HL-60 (cell line): ENCODE data around the gene GATA1.

Experiments
- DNase-seq, 2 experiments: peaks; one replicate each; pipeline ENCODE4 v3.0.0-alpha.2; 2010 to 2020; ENCODE audit warnings: low read depth in 1 of 2, low spot score in 1 of 2
- H3K27ac ChIP-seq: fragments of 250-450 bp; sonication (Bioruptor Pico); replicated peaks from 2 replicates; pipeline ENCODE4 v1.5.1; 2020; ENCODE audit warnings: mild to moderate bottlenecking, moderate library complexity
- H3K27me3 ChIP-seq: fragments of 250-450 bp; sonication (Bioruptor Pico); 2 replicates; pipeline ENCODE4 v1.5.1; 2021; ENCODE audit warnings: mild to moderate bottlenecking, moderate library complexity; ENCODE audit not compliant: insufficient read depth, poor library complexity, severe bottlenecking
- H3K4me3 ChIP-seq: replicated peaks from 2 replicates; pipeline ENCODE4 v1.5.1; 2011; ENCODE audit warnings: mild to moderate bottlenecking, control low read depth, low read length; ENCODE audit not compliant: insufficient read depth
- CTCF ChIP-seq: IDR thresholded peaks from one replicate; pipeline ENCODE4 v1.5.1; 2011; ENCODE audit warnings: low read length, control low read depth, inconsistent platforms; ENCODE audit not compliant: insufficient read depth
- GABPA ChIP-seq: IDR thresholded peaks from 2 replicates; pipeline ENCODE4 v1.6.1; 2012; ENCODE audit warnings: low read depth
- POLR2AphosphoS5 ChIP-seq: IDR thresholded peaks from 2 replicates; pipeline ENCODE4 v1.6.1; 2012; ENCODE audit warnings: low read depth
- REST ChIP-seq: IDR thresholded peaks from 2 replicates; pipeline ENCODE4 v1.6.1; 2012; ENCODE audit warnings: low read depth; ENCODE audit not compliant: insufficient replicate concordance
- SPI1 ChIP-seq: IDR thresholded peaks from 2 replicates; pipeline ENCODE4 v1.6.1; 2012; ENCODE audit warnings: low read depth, mild to moderate bottlenecking, borderline replicate concordance

GATA1 gene

GRCh38 chrX:48829016-48829735, 42.8 kb downstream of the GATA1 start:
- H3K4me3 ChIP-seq = no peak overlapping the region
- no peak for TF ChIP-seq GABPA
- TF ChIP-seq POLR2AphosphoS5 = no peak
- no peak for TF ChIP-seq CTCF
- no peak for TF ChIP-seq SPI1
- no peak for TF ChIP-seq REST
- H3K27ac ChIP-seq = no peak overlapping the region
- no peak for DNase-seq
- H3K27me3 ChIP-seq = peaks cover 4% of the 10 kb centered on the region

GRCh38 chrX:48831136-48831908, 44.9 kb downstream of the GATA1 start:
- no peak overlapping the region for H3K27ac ChIP-seq
- TF ChIP-seq GABPA (no peak), REST (no peak), POLR2AphosphoS5 (no peak), SPI1 (no peak), CTCF (no peak)
- no peak overlapping the region for H3K4me3 ChIP-seq
- no peak for DNase-seq
- H3K27me3 ChIP-seq = peaks cover 15% of the 10 kb centered on the region

GRCh38 chrX:48831909-48832291, 45.5 kb downstream of the GATA1 start:
- no peak for TF ChIP-seq POLR2AphosphoS5
- TF ChIP-seq GABPA = no peak
- no peak for TF ChIP-seq SPI1
- TF ChIP-seq REST = no peak
- no peak for TF ChIP-seq CTCF
- Histone ChIP-seq H3K27me3 (peaks cover 15% of the 10 kb centered on the region), H3K27ac (no peak overlapping the region), H3K4me3 (no peak overlapping the region)
- DNase-seq = no peak
